ENCODE data around the gene ZNF594.
"Not testable (repeated sequence)": the region's sequence is repeated elsewhere in the genome, so short reads cannot be mapped to it uniquely, and the experiment has no call there.

ZNF594 gene

GRCh38 chr17:5201011-5201410 is 9.3 kb upstream of the ZNF594 start:
- no peak for DNase-seq (ENCODE audit: low spot score)

GRCh38 chr17:5200360-5200759 is 8.7 kb upstream of the ZNF594 start:
- DNase-seq (ENCODE audit: low spot score): no peak

GRCh38 chr17:5198472-5198871 is 6.8 kb upstream of the ZNF594 start:
- no peak for DNase-seq (ENCODE audit: low spot score)

GRCh38 chr17:5194346-5194745 is 2.7 kb upstream of the ZNF594 start:
- DNase-seq (ENCODE audit: low spot score): no peak

- DNase-seq (ENCODE audit: low spot score): no peak
Observed at GRCh38 chr17:5184288-5184687, 7.4 kb downstream of the ZNF594 start.

- DNase-seq (ENCODE audit: low spot score): no peak
Observed at GRCh38 chr17:5183410-5183793, 8.3 kb downstream of the ZNF594 start.

GRCh38 chr17:5182597-5183409 is 8.9 kb downstream of the ZNF594 start:
- DNase-seq (ENCODE audit: low spot score): no peak

- DNase-seq (ENCODE audit: low spot score): no peak
Observed at GRCh38 chr17:5181509-5182305, 10.0 kb downstream of the ZNF594 start.

- no peak for DNase-seq (ENCODE audit: low spot score)
Observed at GRCh38 chr17:5179003-5179402, 12.7 kb downstream of the ZNF594 start.

GRCh38 chr17:5175027-5175426 is 16.6 kb downstream of the ZNF594 start:
- DNase-seq (ENCODE audit: low spot score): not testable (repeated sequence)

- DNase-seq (ENCODE audit: low spot score): peak; percentile 0
Observed at GRCh38 chr17:5165791-5166564, 25.7 kb downstream of the ZNF594 start.

GRCh38 chr17:5164436-5164835 is 27.2 kb downstream of the ZNF594 start:
- DNase-seq (ENCODE audit: low spot score): no peak

- DNase-seq (ENCODE audit: low spot score): not testable (repeated sequence)
Observed at GRCh38 chr17:5161793-5162192, 29.9 kb downstream of the ZNF594 start.

GRCh38 chr17:5160702-5161101 is 31.0 kb downstream of the ZNF594 start:
- DNase-seq (ENCODE audit: low spot score): not testable (repeated sequence)

- DNase-seq (ENCODE audit: low spot score): not testable (repeated sequence)
Observed at GRCh38 chr17:5146122-5146521, 45.5 kb downstream of the ZNF594 start.

- not testable (repeated sequence) for DNase-seq (ENCODE audit: low spot score)
Observed at GRCh38 chr17:5142877-5143276, 48.8 kb downstream of the ZNF594 start.

GRCh38 chr17:5139458-5139732 is 52.3 kb downstream of the ZNF594 start:
- no peak for DNase-seq (ENCODE audit: low spot score)

- DNase-seq (ENCODE audit: low spot score): no peak
Observed at GRCh38 chr17:5138616-5139457, 52.8 kb downstream of the ZNF594 start.

- DNase-seq (ENCODE audit: low spot score): not testable (repeated sequence)
Observed at GRCh38 chr17:5138198-5138544, 53.5 kb downstream of the ZNF594 start.

- DNase-seq (ENCODE audit: low spot score): not testable (repeated sequence)
Observed at GRCh38 chr17:5137511-5138197, 54.0 kb downstream of the ZNF594 start.
